ENCODE data around the gene GOLGA6L10.
"Not testable (repeated sequence)": the region's sequence is repeated elsewhere in the genome, so short reads cannot be mapped to it uniquely, and the experiment has no call there.

Gene GOLGA6L10

GRCh38 chr15:82317516-82317915 lies 31.8 kb downstream of the GOLGA6L10 start:
- not testable (repeated sequence) for H3K27ac ChIP-seq (ENCODE audit: low read length); H3K36me3 ChIP-seq (ENCODE audit: insufficient read depth, low read length); ATAC-seq (ENCODE audit: insufficient read depth, low read depth); H3K79me2 ChIP-seq (ENCODE audit: insufficient read depth, low read length); H3K9ac ChIP-seq (ENCODE audit: low read depth, low read length); H4K20me1 ChIP-seq (ENCODE audit: insufficient read depth, low read length); DNase-seq; H3K4me2 ChIP-seq (ENCODE audit: insufficient read depth, low read length); H3K9me3 ChIP-seq (ENCODE audit: insufficient read depth, low read length, severe bottlenecking); H3K4me3 ChIP-seq (ENCODE audit: low read depth in 1 of 2, low read length in 2 of 2); H3K27me3 ChIP-seq (ENCODE audit: insufficient read depth, low read length, poor library complexity); H3K4me1 ChIP-seq (ENCODE audit: insufficient read depth, low read length); H2AFZ ChIP-seq (ENCODE audit: low read depth, low read length)

- H3K27me3 ChIP-seq (ENCODE audit: insufficient read depth, low read length, poor library complexity): no peaks in the 10 kb centered on the region
- no peak overlapping the region for H2AFZ ChIP-seq (ENCODE audit: low read depth, low read length)
- no peaks in the 10 kb centered on the region for H3K9me3 ChIP-seq (ENCODE audit: insufficient read depth, low read length, severe bottlenecking)
- H4K20me1 ChIP-seq (ENCODE audit: insufficient read depth, low read length): no peaks in the 10 kb centered on the region
- ATAC-seq (ENCODE audit: insufficient read depth, low read depth) (no peak), DNase-seq (no peak)
- no peak overlapping the region for H3K4me2 ChIP-seq (ENCODE audit: insufficient read depth, low read length)
- H3K4me3 ChIP-seq (ENCODE audit: low read depth in 1 of 2, low read length in 2 of 2): no peak overlapping the region
- H3K36me3 ChIP-seq (ENCODE audit: insufficient read depth, low read length): no peaks in the 10 kb centered on the region
- no peak overlapping the region for H3K9ac ChIP-seq (ENCODE audit: low read depth, low read length)
- H3K79me2 ChIP-seq (ENCODE audit: insufficient read depth, low read length): no peaks in the 10 kb centered on the region
- H3K27ac ChIP-seq (ENCODE audit: low read length): no peak overlapping the region
- TF ChIP-seq CTCF (IDR thresholded peaks at IDR 0.05; ENCODE audit: borderline replicate concordance, extremely low read depth, low read length, poor library complexity, severe bottlenecking) (no peak), EZH2 (IDR thresholded peaks at IDR 0.05; ENCODE audit: borderline replicate concordance, low read depth, low read length, severe bottlenecking) (no peak)
- no peaks in the 10 kb centered on the region for H3K4me1 ChIP-seq (ENCODE audit: insufficient read depth, low read length)
Measured at GRCh38 chr15:82317091-82317489, 32.2 kb downstream of the GOLGA6L10 start.

GRCh38 chr15:82316247-82317090 lies 32.8 kb downstream of the GOLGA6L10 start:
- H3K9me3 ChIP-seq (ENCODE audit: insufficient read depth, low read length, severe bottlenecking); H3K4me2 ChIP-seq (ENCODE audit: insufficient read depth, low read length); H3K4me3 ChIP-seq (ENCODE audit: low read depth in 1 of 2, low read length in 2 of 2); ATAC-seq (ENCODE audit: insufficient read depth, low read depth); H2AFZ ChIP-seq (ENCODE audit: low read depth, low read length); H3K9ac ChIP-seq (ENCODE audit: low read depth, low read length); H3K27me3 ChIP-seq (ENCODE audit: insufficient read depth, low read length, poor library complexity); H3K4me1 ChIP-seq (ENCODE audit: insufficient read depth, low read length); H3K79me2 ChIP-seq (ENCODE audit: insufficient read depth, low read length); DNase-seq; H3K27ac ChIP-seq (ENCODE audit: low read length); H3K36me3 ChIP-seq (ENCODE audit: insufficient read depth, low read length); H4K20me1 ChIP-seq (ENCODE audit: insufficient read depth, low read length): not testable (repeated sequence)

- no peak for DNase-seq
- no peaks in the 10 kb centered on the region for H3K36me3 ChIP-seq (ENCODE audit: insufficient read depth, low read length)
- H3K4me3 ChIP-seq (ENCODE audit: low read depth in 1 of 2, low read length in 2 of 2): no peak overlapping the region
- no peak overlapping the region for H2AFZ ChIP-seq (ENCODE audit: low read depth, low read length)
- no peaks in the 10 kb centered on the region for H4K20me1 ChIP-seq (ENCODE audit: insufficient read depth, low read length)
- no peak for TF ChIP-seq CTCF (IDR thresholded peaks at IDR 0.05; ENCODE audit: borderline replicate concordance, extremely low read depth, low read length, poor library complexity, severe bottlenecking)
- H3K27me3 ChIP-seq (ENCODE audit: insufficient read depth, low read length, poor library complexity): no peaks in the 10 kb centered on the region
- no peak overlapping the region for H3K27ac ChIP-seq (ENCODE audit: low read length)
- no peaks in the 10 kb centered on the region for H3K9me3 ChIP-seq (ENCODE audit: insufficient read depth, low read length, severe bottlenecking)
- no peak overlapping the region for H3K9ac ChIP-seq (ENCODE audit: low read depth, low read length)
- ATAC-seq (ENCODE audit: insufficient read depth, low read depth): no peak
- no peaks in the 10 kb centered on the region for H3K79me2 ChIP-seq (ENCODE audit: insufficient read depth, low read length)
- no peak overlapping the region for H3K4me2 ChIP-seq (ENCODE audit: insufficient read depth, low read length)
- no peaks in the 10 kb centered on the region for H3K4me1 ChIP-seq (ENCODE audit: insufficient read depth, low read length)
Measured at GRCh38 chr15:82315519-82316246, 33.6 kb downstream of the GOLGA6L10 start.

Data from DND-41 (cell line).